KMS-11 (cell line): ENCODE results near the gene THPO.

Experiments
- H2AFZ ChIP-seq: fragments of 200-600 bp; sonication (generic); 2 replicates; pipeline ENCODE4 v1.6.1; 2016; ENCODE audit warnings: antibody characterized with exemption, mixed run types, low read depth
- H3K27ac ChIP-seq: fragments of 200-600 bp; sonication (generic); 2 replicates; pipeline ENCODE4 v1.6.1; 2016; ENCODE audit warnings: mild to moderate bottlenecking, mixed run types
- H3K27me3 ChIP-seq: fragments of 200-600 bp; sonication (generic); 2 replicates; pipeline ENCODE4 v1.6.1; 2017; ENCODE audit warnings: mild to moderate bottlenecking, low read depth, mixed run types, moderate library complexity; ENCODE audit not compliant: insufficient read depth
- H3K36me3 ChIP-seq: fragments of 200-600 bp; sonication (generic); 2 replicates; pipeline ENCODE4 v1.6.1; 2017; ENCODE audit warnings: mild to moderate bottlenecking, mixed run types; ENCODE audit not compliant: insufficient read depth
- H3K4me1 ChIP-seq: fragments of 200-600 bp; sonication (generic); 2 replicates; pipeline ENCODE4 v1.6.1; 2016; ENCODE audit warnings: mild to moderate bottlenecking, low read depth, mixed run types; ENCODE audit not compliant: poor library complexity, severe bottlenecking
- H3K4me2 ChIP-seq: fragments of 200-600 bp; sonication (generic); 2 replicates; pipeline ENCODE4 v1.7.0; 2016; ENCODE audit warnings: mild to moderate bottlenecking, mixed run types
- H3K4me3 ChIP-seq: fragments of 200-600 bp; sonication (generic); IDR thresholded peaks from 2 replicates; pipeline ENCODE4 v1.6.1; 2017; ENCODE audit warnings: low read depth, low read length, mixed read lengths; ENCODE audit not compliant: insufficient read depth
- H3K79me2 ChIP-seq: fragments of 200-600 bp; sonication (generic); 2 replicates; pipeline ENCODE4 v1.6.1; 2016; ENCODE audit warnings: low read depth, mixed run types; ENCODE audit not compliant: insufficient read depth
- H3K9ac ChIP-seq: fragments of 200-600 bp; sonication (generic); 2 replicates; pipeline ENCODE4 v1.6.1; 2016; ENCODE audit warnings: mild to moderate bottlenecking, mixed run types
- H4K20me1 ChIP-seq: fragments of 200-600 bp; sonication (generic); 2 replicates; pipeline ENCODE4 v1.6.1; 2016; ENCODE audit warnings: mild to moderate bottlenecking, mixed run types; ENCODE audit not compliant: insufficient read depth
- CTCF ChIP-seq: fragments of 200-600 bp; sonication (generic); conservative IDR thresholded peaks from 2 replicates; pipeline ENCODE4 v1.6.1; 2017; ENCODE audit warnings: low read depth, mild to moderate bottlenecking, antibody characterized with exemption, low read length, moderate library complexity, mixed read lengths

The THPO gene

GRCh38 chr3:184384342-184384741, 6.3 kb upstream of the THPO start:
- TF ChIP-seq CTCF, result no peak
- H3K36me3 ChIP-seq, result no peaks in the 10 kb centered on the region
- H3K4me2 ChIP-seq, result no peak overlapping the region
- H3K9ac ChIP-seq, result no peak overlapping the region
- no peaks in the 10 kb centered on the region for H3K79me2 ChIP-seq
- peaks cover 14% of the 10 kb centered on the region for H3K27me3 ChIP-seq
- H4K20me1 ChIP-seq, result no peaks in the 10 kb centered on the region
- no peaks in the 10 kb centered on the region for H3K4me1 ChIP-seq
- H3K27ac ChIP-seq, result no peak overlapping the region
- no peak overlapping the region for H3K4me3 ChIP-seq
- H2AFZ ChIP-seq, result no peak overlapping the region

- Histone ChIP-seq H3K36me3 (no peaks in the 10 kb centered on the region), H3K27me3 (peaks cover 26% of the 10 kb centered on the region), H3K9ac (no peak overlapping the region), H2AFZ (no peak overlapping the region), H3K27ac (no peak overlapping the region), H3K4me3 (no peak overlapping the region), H3K4me1 (no peaks in the 10 kb centered on the region), H3K79me2 (no peaks in the 10 kb centered on the region), H4K20me1 (no peaks in the 10 kb centered on the region), H3K4me2 (no peak overlapping the region)
- no peak for TF ChIP-seq CTCF
These were observed 5.2 kb upstream of the THPO start for GRCh38 chr3:184383033-184383740.

GRCh38 chr3:184382326-184383032, 4.5 kb upstream of the THPO start:
- Histone ChIP-seq H3K36me3 (no peaks in the 10 kb centered on the region), H3K9ac (no peak overlapping the region), H3K4me2 (no peak overlapping the region), H2AFZ (no peak overlapping the region), H3K4me3 (no peak overlapping the region), H3K4me1 (no peaks in the 10 kb centered on the region), H3K79me2 (no peaks in the 10 kb centered on the region), H3K27ac (no peak overlapping the region), H3K27me3 (peaks cover 33% of the 10 kb centered on the region), H4K20me1 (no peaks in the 10 kb centered on the region)
- no peak for TF ChIP-seq CTCF

GRCh38 chr3:184381261-184382224, 3.5 kb upstream of the THPO start:
- no peak overlapping the region for H3K27ac ChIP-seq
- H3K36me3 ChIP-seq, result no peaks in the 10 kb centered on the region
- no peaks in the 10 kb centered on the region for H4K20me1 ChIP-seq
- no peaks in the 10 kb centered on the region for H3K79me2 ChIP-seq
- no peak overlapping the region for H2AFZ ChIP-seq
- no peak overlapping the region for H3K4me3 ChIP-seq
- no peak overlapping the region for H3K4me2 ChIP-seq
- H3K9ac ChIP-seq, result no peak overlapping the region
- TF ChIP-seq CTCF, result no peak
- H3K27me3 ChIP-seq, result peaks cover 42% of the 10 kb centered on the region
- H3K4me1 ChIP-seq, result no peaks in the 10 kb centered on the region
